Suprapubic skin (tissue), 4 donors: ENCODE data around the gene FBXO36. TPM values are rescaled to one million over a fixed set of nuclear protein-coding genes. Genes with fewer than 3 reads are reported as not detected.

ENCODE experiments used
- DNase-seq, 2 donors: peaks; one replicate each; pipeline ENCODE4 v3.0.0-alpha.2; 2019; ENCODE audit warnings: low spot score in 2 of 2
- H3K27ac ChIP-seq: fragments of 200-600 bp; sonication (generic); one replicate; pipeline ENCODE4 v1.5.1; 2019
- H3K27me3 ChIP-seq: fragments of 200-600 bp; sonication (generic); one replicate; pipeline ENCODE4 v1.5.1; 2019
- H3K36me3 ChIP-seq: fragments of 200-600 bp; sonication (generic); one replicate; pipeline ENCODE4 v1.5.1; 2019
- H3K4me1 ChIP-seq: fragments of 200-600 bp; sonication (generic); one replicate; pipeline ENCODE4 v1.5.1; 2019
- H3K4me3 ChIP-seq: fragments of 200-600 bp; sonication (generic); one replicate; pipeline ENCODE4 v1.5.1; 2019; ENCODE audit warnings: mild to moderate bottlenecking
- H3K9me3 ChIP-seq: fragments of 200-600 bp; sonication (generic); one replicate; pipeline ENCODE4 v1.5.1; 2019
- CTCF ChIP-seq, 2 donors: fragments of 200-600 bp in 1 of 2; fragments of 450-650 bp in 1 of 2; sonication (generic) in 1 of 2; IDR thresholded peaks; one replicate each; pipeline ENCODE4 v1.5.1; 2016 to 2019; ENCODE audit warnings: antibody characterized with exemption in 2 of 2, mild to moderate bottlenecking in 1 of 2, moderate library complexity in 1 of 2
- EP300 ChIP-seq: sonication (generic); formaldehyde crosslinking; IDR thresholded peaks from one replicate; pipeline ENCODE4 v1.6.1; 2017; ENCODE audit warnings: antibody characterized with exemption
- POLR2A ChIP-seq, 2 donors: fragments of 450-650 bp; IDR thresholded peaks; one replicate each; pipeline ENCODE4 v1.6.1; 2017; ENCODE audit warnings: antibody characterized with exemption in 2 of 2, mild to moderate bottlenecking in 2 of 2, moderate library complexity in 2 of 2
- POLR2AphosphoS5 ChIP-seq, 3 donors: sonication (generic); formaldehyde crosslinking; IDR thresholded peaks; one replicate each; pipeline ENCODE4 v1.6.1; 2017; ENCODE audit warnings: antibody characterized with exemption in 3 of 3
- WGBS: methylation state at CpG from one replicate; pipeline ENCODE4 v1.1.5; 2018; 5-methylcytosine and 5-hydroxymethylcytosine counted together
- total RNA-seq, 4 donors: library from RNA; depleted of rRNA; stranded (reverse); fragments of >200 nt; gene quantifications; one replicate each; pipeline ENCODE4 v1.1.0, GENCODE V29; 2016

The FBXO36 gene
- total RNA-seq, 4 donors from 2014 or later = 4.5 to 8.4 (median 5.9) TPM

- no peak for DNase-seq
- no peak for TF ChIP-seq POLR2A (IDR thresholded peaks at IDR 0.05)
- 89% methylated on average over 3 of the region's 3 CpGs for WGBS
- Histone ChIP-seq H3K36me3 (no peaks in the 10 kb centered on the region), H3K27ac (no peak overlapping the region), H3K4me1 (no peaks in the 10 kb centered on the region), H3K4me3 (no peak overlapping the region), H3K27me3 (no peaks in the 10 kb centered on the region), H3K9me3 (no peaks in the 10 kb centered on the region)
These were observed 49.0 kb downstream of the FBXO36 start for GRCh38 chr2:229971298-229971790.

GRCh38 chr2:229974266-229974665, 52.0 kb downstream of the FBXO36 start:
- 39% methylated on average over 6 of the region's 6 CpGs for WGBS

GRCh38 chr2:229980431-229981184, 58.3 kb downstream of the FBXO36 start:
- Histone ChIP-seq H3K27me3 (no peaks in the 10 kb centered on the region), H3K36me3 (peaks cover 4% of the 10 kb centered on the region), H3K4me3 (no peak overlapping the region), H3K9me3 (no peaks in the 10 kb centered on the region), H3K27ac (no peak overlapping the region), H3K4me1 (peaks cover 13% of the 10 kb centered on the region)
- DNase-seq = no peak
- no peak for TF ChIP-seq CTCF (IDR thresholded peaks at IDR 0.05)
- TF ChIP-seq EP300 = no peak
- TF ChIP-seq POLR2A (IDR thresholded peaks at IDR 0.05) = no peak
- TF ChIP-seq POLR2AphosphoS5 (IDR thresholded peaks at IDR 0.05) = no peak
- 35% methylated on average over 3 of the region's 7 CpGs for WGBS

More at GRCh38 chr2:229974266-229974665, 52.0 kb downstream of the FBXO36 start:
- Histone ChIP-seq H3K9me3 (no peaks in the 10 kb centered on the region), H3K4me1 (no peaks in the 10 kb centered on the region), H3K27me3 (no peaks in the 10 kb centered on the region), H3K27ac (no peak overlapping the region), H3K4me3 (no peak overlapping the region), H3K36me3 (peaks cover 4% of the 10 kb centered on the region)
- no peak for DNase-seq
- TF ChIP-seq CTCF (IDR thresholded peaks at IDR 0.05) (no peak), EP300 (no peak), POLR2A (IDR thresholded peaks at IDR 0.05) (no peak), POLR2AphosphoS5 (IDR thresholded peaks at IDR 0.05) (no peak)

- Histone ChIP-seq H3K36me3 (no peaks in the 10 kb centered on the region), H3K27me3 (no peaks in the 10 kb centered on the region), H3K4me1 (no peaks in the 10 kb centered on the region), H3K27ac (no peak overlapping the region), H3K4me3 (no peak overlapping the region), H3K9me3 (no peaks in the 10 kb centered on the region)
- DNase-seq = no peak
- 89% methylated on average over 6 of the region's 6 CpGs for WGBS
- no peak for TF ChIP-seq EP300
- TF ChIP-seq CTCF (IDR thresholded peaks at IDR 0.05) = no peak
- no peak for TF ChIP-seq POLR2A (IDR thresholded peaks at IDR 0.05)
- no peak for TF ChIP-seq POLR2AphosphoS5 (IDR thresholded peaks at IDR 0.05)
These were observed 70.9 kb downstream of the FBXO36 start for GRCh38 chr2:229993236-229993635.

- no peaks in the 10 kb centered on the region for H3K27me3 ChIP-seq
- no peaks in the 10 kb centered on the region for H3K4me1 ChIP-seq
- no peaks in the 10 kb centered on the region for H3K9me3 ChIP-seq
- WGBS = 68% methylated on average over 4 of the region's 4 CpGs
- no peak for TF ChIP-seq POLR2A (IDR thresholded peaks at IDR 0.05)
- no peak for TF ChIP-seq POLR2AphosphoS5 (IDR thresholded peaks at IDR 0.05)
- no peak for TF ChIP-seq CTCF (IDR thresholded peaks at IDR 0.05)
- TF ChIP-seq EP300 = no peak
- no peak overlapping the region for H3K27ac ChIP-seq
- no peak overlapping the region for H3K4me3 ChIP-seq
- no peak for DNase-seq
- H3K36me3 ChIP-seq = no peaks in the 10 kb centered on the region
These were observed 74.0 kb downstream of the FBXO36 start for GRCh38 chr2:229996320-229996719.
